NCI-H2196 (cell line): ENCODE results near the gene C10orf105.

ENCODE experiments used
- DNase-seq: peaks from one replicate; lab custom pipeline; 2025; ENCODE audit not compliant: unreplicated experiment; lab: John Stamatoyannopoulos, UW

The C10orf105 gene

DNA sequence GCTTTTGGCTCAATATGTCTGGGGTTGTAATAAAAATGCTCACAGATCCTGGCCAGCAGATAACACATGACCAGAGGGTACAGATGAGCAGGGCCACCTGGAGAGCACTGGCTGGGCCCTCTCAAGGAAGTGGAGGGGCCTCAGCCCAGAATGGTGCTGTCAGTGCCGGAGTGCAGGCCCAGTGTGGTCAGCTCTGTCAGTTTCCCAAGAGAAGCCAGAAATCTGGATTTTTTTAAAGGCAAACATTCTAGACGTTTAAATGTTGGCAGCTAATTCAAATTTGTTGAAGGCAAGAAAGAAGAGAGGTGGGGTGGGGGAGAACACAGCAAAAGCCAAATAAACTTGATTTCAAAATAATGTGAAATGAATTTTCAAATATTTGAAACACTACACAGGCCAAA, 2.0 kb downstream of the C10orf105 start:
- no peak for DNase-seq

DNA sequence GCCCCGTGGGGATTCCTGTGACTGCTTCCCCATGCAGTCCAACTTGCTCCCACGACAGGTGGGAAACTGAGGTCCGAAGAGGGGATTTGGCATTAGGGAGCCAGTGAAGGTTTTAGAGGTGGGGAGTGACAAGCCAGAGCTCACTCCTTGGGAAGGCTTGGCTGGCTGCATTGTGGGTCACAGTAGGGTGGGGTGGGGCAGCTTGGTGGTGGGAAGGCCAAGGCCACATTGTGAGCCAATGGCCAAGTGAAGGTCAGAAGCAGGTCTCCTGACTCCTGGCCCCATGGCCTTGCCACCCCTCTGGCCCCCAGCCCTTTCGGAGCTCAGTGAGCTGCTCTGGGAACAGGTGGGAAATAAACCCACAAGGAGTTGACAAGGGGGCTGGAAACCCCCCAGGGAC, 2.5 kb downstream of the C10orf105 start:
- DNase-seq: no peak

GRCh38 chr10:71716426-71716825, 3.2 kb downstream of the C10orf105 start:
- no peak for DNase-seq

GRCh38 chr10:71715860-71716259, 3.7 kb downstream of the C10orf105 start:
- no peak for DNase-seq

DNA sequence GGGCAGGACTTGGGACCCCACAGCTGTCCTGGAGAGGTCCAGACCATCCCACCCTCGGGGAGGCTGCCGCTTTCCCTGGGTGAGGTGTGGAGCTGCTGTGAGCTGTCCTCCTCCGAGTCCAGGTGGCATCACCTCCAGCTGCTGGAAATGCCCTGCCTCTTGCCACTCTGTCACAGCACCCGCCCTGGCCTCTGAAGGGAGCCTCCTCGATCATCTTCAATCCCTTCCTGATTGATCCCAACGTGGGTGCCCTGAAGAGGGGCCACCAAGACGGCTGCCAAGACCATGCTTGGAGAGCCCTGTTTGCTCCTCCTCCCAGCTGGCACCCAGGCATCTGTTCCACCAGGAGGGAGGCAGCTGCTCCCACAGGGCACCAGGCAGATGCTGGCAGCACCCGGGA, 4.6 kb downstream of the C10orf105 start:
- no peak for DNase-seq

- DNase-seq: no peak
Measured at GRCh38 chr10:71714592-71714991, 5.0 kb downstream of the C10orf105 start.

DNA sequence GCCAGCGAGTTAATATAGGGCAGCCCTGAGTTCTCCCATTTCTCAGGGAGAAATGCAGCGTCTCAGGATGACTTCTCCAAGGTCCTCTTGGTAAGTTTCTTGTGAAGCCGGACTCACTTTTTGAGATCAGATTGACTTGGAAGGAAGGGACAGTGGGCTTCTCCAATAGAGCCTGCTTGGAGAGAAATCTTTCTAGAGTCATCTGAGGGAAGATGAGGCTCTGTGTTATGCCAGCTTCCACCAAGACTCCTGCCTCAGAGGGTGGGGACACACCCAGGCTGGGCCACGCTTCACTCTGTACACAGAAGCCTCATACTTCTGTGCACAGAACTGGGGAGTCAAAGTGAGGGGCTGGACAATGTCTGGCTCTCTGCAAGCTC, 5.6 kb downstream of the C10orf105 start:
- no peak for DNase-seq

GRCh38 chr10:71713135-71714030, 6.2 kb downstream of the C10orf105 start:
- no peak for DNase-seq

- DNase-seq: no peak
Measured at GRCh38 chr10:71712572-71713134, 6.9 kb downstream of the C10orf105 start.

DNA sequence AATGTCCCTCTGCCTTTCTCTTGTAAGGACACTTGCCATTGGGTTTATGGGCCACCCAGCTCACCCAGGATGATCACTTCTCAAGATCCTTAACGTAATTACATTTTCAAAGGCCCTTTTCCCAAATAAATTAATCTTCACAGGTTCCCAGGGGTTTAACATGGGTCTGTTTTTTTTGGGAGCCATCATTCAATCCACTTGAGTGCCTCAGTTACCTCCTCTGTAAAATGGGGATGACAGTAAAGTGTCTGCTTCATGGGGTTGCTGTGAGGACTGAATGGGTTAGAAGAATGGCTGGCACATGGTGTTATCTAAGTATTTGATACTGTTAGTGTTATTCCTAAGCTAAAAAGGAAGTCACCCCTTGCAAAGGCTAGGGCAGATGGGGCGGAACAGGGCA, 7.4 kb downstream of the C10orf105 start:
- DNase-seq: no peak

DNA sequence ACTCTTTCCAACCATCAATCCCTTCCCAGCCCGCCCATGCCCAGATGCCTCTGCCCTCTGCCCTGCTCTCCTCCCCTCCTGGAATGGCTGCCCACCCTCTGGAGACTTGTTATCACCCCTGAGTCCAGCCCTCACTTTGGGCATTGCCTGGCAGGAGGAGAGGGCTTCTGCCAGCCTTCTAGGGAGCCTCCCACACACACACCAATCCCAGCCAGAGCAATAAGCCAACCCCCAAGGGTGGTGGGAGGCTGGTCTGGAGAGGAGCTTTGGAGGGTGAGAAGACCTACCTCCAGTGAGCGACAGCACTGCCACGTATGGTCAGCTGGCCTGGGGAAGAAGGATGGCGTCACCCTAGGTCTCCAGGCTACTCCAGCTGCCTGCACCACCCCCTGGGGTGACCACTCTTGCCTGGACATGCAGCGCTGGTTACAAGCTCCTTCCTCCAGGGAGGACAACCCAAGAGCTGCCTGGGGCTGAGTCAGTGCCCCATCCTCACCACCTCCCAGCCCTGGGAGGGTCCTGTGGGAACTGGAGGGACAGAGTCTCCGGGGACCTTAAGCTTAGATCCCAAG, 8.4 kb downstream of the C10orf105 start:
- no peak for DNase-seq

DNA sequence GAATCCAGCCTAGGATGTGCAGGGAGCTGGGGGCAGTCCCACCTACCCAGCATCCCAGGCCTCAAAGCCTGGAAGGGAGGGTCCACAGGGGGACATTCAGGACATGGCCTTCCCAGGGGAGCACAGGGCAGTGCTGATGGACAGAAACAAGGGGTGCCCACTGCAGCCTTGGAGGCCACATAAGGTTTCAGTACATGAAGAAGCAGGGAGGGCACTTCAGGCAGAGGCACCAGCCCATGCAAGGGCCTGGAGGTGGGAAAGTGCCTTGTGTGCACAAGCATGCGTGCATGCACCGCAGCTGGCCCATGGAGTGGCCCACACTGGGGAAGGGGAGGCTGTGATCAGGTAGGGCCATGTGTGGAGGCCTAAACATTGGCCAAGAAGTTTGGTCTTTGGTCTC, 9.1 kb downstream of the C10orf105 start:
- DNase-seq: no peak

GRCh38 chr10:71708897-71709882, 10.4 kb downstream of the C10orf105 start:
- DNase-seq: no peak

GRCh38 chr10:71708301-71708703, 11.3 kb downstream of the C10orf105 start:
- peak; percentile 5 for DNase-seq

GRCh38 chr10:71707240-71707789, 12.3 kb downstream of the C10orf105 start:
- DNase-seq: no peak

DNA sequence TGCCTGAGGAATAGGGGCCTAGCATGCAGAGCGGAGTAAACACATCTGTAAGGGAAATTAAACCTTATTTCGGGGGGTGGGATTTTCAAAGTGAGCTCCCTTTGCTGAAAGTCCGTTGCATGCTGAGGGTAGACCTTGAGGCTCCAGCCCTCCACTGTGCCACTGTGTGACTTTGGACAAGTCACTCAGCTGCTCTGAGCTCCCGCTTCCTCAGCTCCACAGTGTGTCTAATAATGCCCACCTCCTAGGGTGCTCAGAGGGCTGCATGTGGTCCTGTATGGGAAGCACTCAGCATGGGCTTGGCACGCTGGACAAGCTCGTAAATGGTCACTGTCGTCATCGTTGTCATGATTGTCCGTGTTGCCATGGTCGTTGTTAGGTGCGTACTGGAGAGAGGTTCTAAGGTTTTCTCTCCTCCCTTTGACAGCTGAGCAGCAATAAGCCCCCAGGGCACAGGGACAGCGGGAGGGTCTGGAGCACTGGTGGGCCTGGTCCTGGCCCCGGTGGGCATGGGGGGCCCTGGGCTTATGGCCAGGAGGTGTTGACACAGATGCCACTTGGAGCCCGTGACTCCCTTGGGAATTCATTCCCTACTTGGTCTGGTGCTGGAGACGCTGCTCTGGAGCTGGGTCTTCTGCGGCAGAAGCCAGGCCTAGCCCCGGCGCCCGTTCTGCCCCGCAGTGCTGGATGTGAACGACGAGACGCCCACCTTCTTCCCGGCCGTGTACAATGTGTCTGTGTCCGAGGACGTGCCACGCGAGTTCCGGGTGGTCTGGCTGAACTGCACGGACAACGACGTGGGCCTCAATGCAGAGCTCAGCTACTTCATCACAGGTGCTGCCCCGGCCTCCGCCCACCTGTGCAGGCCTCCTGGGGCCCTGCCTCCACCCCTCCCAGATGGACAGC, 13.1 kb downstream of the C10orf105 start:
- DNase-seq: no peak

- DNase-seq: no peak
Measured at GRCh38 chr10:71705582-71705981, 14.0 kb downstream of the C10orf105 start.

GRCh38 chr10:71704816-71705215, 14.8 kb downstream of the C10orf105 start:
- DNase-seq: no peak

DNA sequence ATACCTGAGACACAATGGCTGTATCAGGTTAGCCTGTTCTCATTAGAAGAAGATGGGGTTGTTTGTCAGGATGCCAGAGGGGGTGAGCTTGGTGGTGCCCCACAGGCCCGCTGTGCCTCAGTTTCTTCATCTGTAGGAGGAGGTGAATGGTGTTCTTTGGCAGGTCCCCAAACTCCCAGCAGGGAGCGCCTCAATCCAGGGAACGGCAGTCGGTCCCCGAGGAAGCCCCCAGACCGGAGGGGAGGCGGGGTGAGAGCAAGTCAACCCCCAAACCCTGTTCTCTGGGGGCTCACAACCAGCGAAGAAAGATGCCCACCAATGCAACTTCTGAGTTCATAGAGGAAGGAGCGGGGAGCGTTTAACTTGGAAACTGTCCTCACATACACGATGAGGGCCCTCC, 16.0 kb downstream of the C10orf105 start:
- no peak for DNase-seq
